Measurements from ENCODE around the gene NFATC1.

The NFATC1 gene

GRCh38 chr18:79405781-79406575, 10.2 kb downstream of the NFATC1 start:
- H3K4me2 ChIP-seq (ENCODE audit: low read length): peak overlapping the region; percentile 75
- TF ChIP-seq CTCF (IDR thresholded peaks at IDR 0.05; ENCODE audit: low read depth, low read length): no peak
- no peak for TF ChIP-seq EZH2phosphoT487 (IDR thresholded peaks at IDR 0.05; ENCODE audit: low read depth)

GRCh38 chr18:79406708-79407107, 11.0 kb downstream of the NFATC1 start:
- peaks cover 76% of the 10 kb centered on the region for H4K20me1 ChIP-seq (ENCODE audit: insufficient read depth, low read length)
- H3K27me3 ChIP-seq (ENCODE audit: low read depth, low read length): no peaks in the 10 kb centered on the region
- no peak overlapping the region; the same call in 1 of the 2 replicates for H3K4me2 ChIP-seq (ENCODE audit: low read length)

More at GRCh38 chr18:79405781-79406575, 10.2 kb downstream of the NFATC1 start:
- Histone ChIP-seq H3K27ac (ENCODE audit: low read length) (peak overlapping the region; percentile 58), H2AFZ (ENCODE audit: low read depth, low read length) (peak overlapping the region; percentile 54), H3K9ac (ENCODE audit: low read length) (peak overlapping the region; percentile 54), H3K27me3 (ENCODE audit: low read depth, low read length) (no peaks in the 10 kb centered on the region), H3K79me2 (ENCODE audit: low read length) (peaks cover 97% of the 10 kb centered on the region), H3K9me3 (ENCODE audit: insufficient read depth, low read length) (no peaks in the 10 kb centered on the region), H3K36me3 (replicated peaks; ENCODE audit: low read depth, low read length) (peaks cover 34% of the 10 kb centered on the region), H4K20me1 (ENCODE audit: insufficient read depth, low read length) (peaks cover 77% of the 10 kb centered on the region), H3K4me1 (ENCODE audit: low read length) (peaks cover 21% of the 10 kb centered on the region), H3K4me3 (ENCODE audit: low read length) (peak overlapping the region; percentile 69)

GRCh38 chr18:79409313-79409712, 13.6 kb downstream of the NFATC1 start:
- Histone ChIP-seq H2AFZ (ENCODE audit: low read depth, low read length) (no peak overlapping the region), H4K20me1 (ENCODE audit: insufficient read depth, low read length) (peaks cover 76% of the 10 kb centered on the region), H3K4me1 (ENCODE audit: low read length) (peaks cover 21% of the 10 kb centered on the region), H3K4me3 (ENCODE audit: low read length) (no peak overlapping the region), H3K9me3 (ENCODE audit: insufficient read depth, low read length) (no peaks in the 10 kb centered on the region), H3K4me2 (ENCODE audit: low read length) (no peak overlapping the region), H3K9ac (ENCODE audit: low read length) (no peak overlapping the region), H3K27me3 (ENCODE audit: low read depth, low read length) (no peaks in the 10 kb centered on the region), H3K79me2 (ENCODE audit: low read length) (peaks cover 95% of the 10 kb centered on the region), H3K36me3 (replicated peaks; ENCODE audit: low read depth, low read length) (peaks cover 51% of the 10 kb centered on the region), H3K27ac (ENCODE audit: low read length) (no peak overlapping the region)
- TF ChIP-seq CTCF (IDR thresholded peaks at IDR 0.05; ENCODE audit: low read depth, low read length) (no peak), EZH2phosphoT487 (IDR thresholded peaks at IDR 0.05; ENCODE audit: low read depth) (no peak)

More at GRCh38 chr18:79406708-79407107, 11.0 kb downstream of the NFATC1 start:
- Histone ChIP-seq H3K4me1 (ENCODE audit: low read length) (peaks cover 21% of the 10 kb centered on the region), H3K4me3 (ENCODE audit: low read length) (no peak overlapping the region), H3K9me3 (ENCODE audit: insufficient read depth, low read length) (no peaks in the 10 kb centered on the region), H3K9ac (ENCODE audit: low read length) (no peak overlapping the region), H2AFZ (ENCODE audit: low read depth, low read length) (no peak overlapping the region), H3K27ac (ENCODE audit: low read length) (no peak overlapping the region), H3K79me2 (ENCODE audit: low read length) (peaks cover 95% of the 10 kb centered on the region), H3K36me3 (replicated peaks; ENCODE audit: low read depth, low read length) (peaks cover 37% of the 10 kb centered on the region)
- TF ChIP-seq CTCF (IDR thresholded peaks at IDR 0.05; ENCODE audit: low read depth, low read length) (no peak), EZH2phosphoT487 (IDR thresholded peaks at IDR 0.05; ENCODE audit: low read depth) (no peak)

- Histone ChIP-seq H2AFZ (ENCODE audit: low read depth, low read length) (no peak overlapping the region), H3K4me2 (ENCODE audit: low read length) (no peak overlapping the region), H3K27me3 (ENCODE audit: low read depth, low read length) (no peaks in the 10 kb centered on the region), H4K20me1 (ENCODE audit: insufficient read depth, low read length) (peaks cover 80% of the 10 kb centered on the region), H3K9me3 (ENCODE audit: insufficient read depth, low read length) (no peaks in the 10 kb centered on the region), H3K36me3 (replicated peaks; ENCODE audit: low read depth, low read length) (peaks cover 58% of the 10 kb centered on the region), H3K79me2 (ENCODE audit: low read length) (peaks cover 93% of the 10 kb centered on the region), H3K4me3 (ENCODE audit: low read length) (no peak overlapping the region), H3K9ac (ENCODE audit: low read length) (no peak overlapping the region), H3K4me1 (ENCODE audit: low read length) (peaks cover 12% of the 10 kb centered on the region), H3K27ac (ENCODE audit: low read length) (no peak overlapping the region)
- TF ChIP-seq CTCF (IDR thresholded peaks at IDR 0.05; ENCODE audit: low read depth, low read length) (no peak), EZH2phosphoT487 (IDR thresholded peaks at IDR 0.05; ENCODE audit: low read depth) (no peak)
Measured at GRCh38 chr18:79410171-79410641, 14.5 kb downstream of the NFATC1 start.

All from OCI-LY3 (cell line).